GM18909 (cell line): Measurements from ENCODE around the gene PALLD.
A peak's percentile ranks its signal among the peaks of the same experiment; 100 is the strongest.
"Not testable (repeated sequence)": the region's sequence is repeated elsewhere in the genome, so short reads cannot be mapped to it uniquely, and the experiment has no call there.

ENCODE experiments used
- ATAC-seq: cut with Tn5 transposase; IDR thresholded peaks from one replicate; pipeline ENCODE4 v1.9.1; 2021; ENCODE audit warnings: mild to moderate bottlenecking; ENCODE audit not compliant: unreplicated experiment, poor library complexity

The PALLD gene

GRCh38 chr4:168907119-168907698 lies 410.4 kb downstream of the PALLD start:
- ATAC-seq, result no peak

- ATAC-seq, result no peak
Measured at GRCh38 chr4:168908093-168908492, 411.2 kb downstream of the PALLD start.

GRCh38 chr4:168908851-168909273 lies 412.0 kb downstream of the PALLD start:
- ATAC-seq, result no peak

GRCh38 chr4:168914095-168914494 lies 417.2 kb downstream of the PALLD start:
- no peak for ATAC-seq

- ATAC-seq, result no peak
Measured at GRCh38 chr4:168917138-168917779, 420.4 kb downstream of the PALLD start.

- no peak for ATAC-seq
Measured at GRCh38 chr4:168919706-168920324, 423.0 kb downstream of the PALLD start.

GRCh38 chr4:168920441-168921065 lies 423.7 kb downstream of the PALLD start:
- ATAC-seq, result no peak

- peak; percentile 73 for ATAC-seq
Measured at GRCh38 chr4:168923526-168924194, 426.8 kb downstream of the PALLD start.

GRCh38 chr4:168924667-168925066 lies 427.8 kb downstream of the PALLD start:
- ATAC-seq, result no peak

GRCh38 chr4:168925789-168926490 lies 429.1 kb downstream of the PALLD start:
- ATAC-seq, result no peak

- no peak for ATAC-seq
Measured at GRCh38 chr4:168928346-168928745, 431.5 kb downstream of the PALLD start.

- no peak for ATAC-seq
Measured at GRCh38 chr4:168928875-168929274, 432.0 kb downstream of the PALLD start.

- ATAC-seq, result no peak
Measured at GRCh38 chr4:168930413-168931196, 433.8 kb downstream of the PALLD start.

- no peak for ATAC-seq
Measured at GRCh38 chr4:168931215-168931650, 434.4 kb downstream of the PALLD start.

GRCh38 chr4:168932138-168932537 lies 435.3 kb downstream of the PALLD start:
- ATAC-seq, result no peak

GRCh38 chr4:168933423-168933822 lies 436.6 kb downstream of the PALLD start:
- no peak for ATAC-seq

GRCh38 chr4:168937473-168937872 lies 440.6 kb downstream of the PALLD start:
- not testable (repeated sequence) for ATAC-seq

GRCh38 chr4:168942985-168943384 lies 446.1 kb downstream of the PALLD start:
- ATAC-seq, result no peak

- ATAC-seq, result no peak
Measured at GRCh38 chr4:168945291-168945690, 448.4 kb downstream of the PALLD start.
